Vagina (tissue), 2 donors: ENCODE results near the gene HJURP.

ENCODE experiments used
- CTCF ChIP-seq, 3 experiments: fragments of 450-650 bp in 2 of 3; fragments of 200-600 bp in 1 of 3; sonication (generic) in 1 of 3; IDR thresholded peaks; one replicate each; pipeline ENCODE4 v1.5.1; 2017 to 2019; ENCODE audit warnings: antibody characterized with exemption in 3 of 3, mild to moderate bottlenecking in 2 of 3, moderate library complexity in 2 of 3
- POLR2A ChIP-seq, 2 donors: fragments of 450-650 bp; IDR thresholded peaks; one replicate each; pipeline ENCODE4 v1.6.1; 2017; ENCODE audit warnings: antibody characterized with exemption in 2 of 2, mild to moderate bottlenecking in 2 of 2, moderate library complexity in 2 of 2

- TF ChIP-seq CTCF (IDR thresholded peaks at IDR 0.05) (no peak), POLR2A (IDR thresholded peaks at IDR 0.05) (no peak)
Observed at GRCh38 chr2:233824373-233824772, 30.0 kb downstream of the HJURP start.
